GM21576 (cell line): ENCODE measurements around the gene DBNL.

ENCODE experiments used
- ATAC-seq: cut with Tn5 transposase; IDR thresholded peaks from one replicate; pipeline ENCODE4 v1.9.1; 2021; ENCODE audit warnings: mild to moderate bottlenecking, moderate library complexity; ENCODE audit not compliant: unreplicated experiment

DBNL gene

DNA sequence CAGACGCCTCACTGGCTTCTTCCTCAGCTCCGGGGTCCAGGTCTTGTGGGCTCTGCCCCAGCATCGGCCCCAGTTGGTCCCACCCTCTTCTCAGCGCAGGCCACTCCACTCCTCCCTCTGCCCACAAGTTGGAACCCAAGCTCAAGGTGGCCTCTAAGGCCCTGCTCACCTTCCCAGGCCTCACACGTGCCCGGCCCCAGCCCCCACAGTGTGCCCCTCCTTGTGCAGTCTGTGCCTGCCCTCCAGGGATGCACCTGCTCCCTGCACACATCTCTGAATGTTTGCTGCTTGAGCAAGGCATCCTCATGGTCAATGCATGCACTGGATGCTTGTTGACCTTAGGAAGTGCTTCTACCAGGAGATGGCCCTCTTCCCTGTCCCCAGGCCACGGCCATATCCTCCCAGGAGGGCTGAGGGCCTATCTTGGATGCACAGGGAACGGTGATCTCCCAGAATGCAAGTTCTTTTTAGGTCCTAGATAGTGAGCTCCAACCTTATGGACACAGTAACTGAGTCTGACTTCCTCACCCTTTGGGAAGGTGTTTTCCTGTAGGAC, 51.9 kb downstream of the DBNL start:
- no peak for ATAC-seq

- peak; percentile 80 for ATAC-seq
Measured at GRCh38 chr7:44097064-44097932, 52.8 kb downstream of the DBNL start.

DNA sequence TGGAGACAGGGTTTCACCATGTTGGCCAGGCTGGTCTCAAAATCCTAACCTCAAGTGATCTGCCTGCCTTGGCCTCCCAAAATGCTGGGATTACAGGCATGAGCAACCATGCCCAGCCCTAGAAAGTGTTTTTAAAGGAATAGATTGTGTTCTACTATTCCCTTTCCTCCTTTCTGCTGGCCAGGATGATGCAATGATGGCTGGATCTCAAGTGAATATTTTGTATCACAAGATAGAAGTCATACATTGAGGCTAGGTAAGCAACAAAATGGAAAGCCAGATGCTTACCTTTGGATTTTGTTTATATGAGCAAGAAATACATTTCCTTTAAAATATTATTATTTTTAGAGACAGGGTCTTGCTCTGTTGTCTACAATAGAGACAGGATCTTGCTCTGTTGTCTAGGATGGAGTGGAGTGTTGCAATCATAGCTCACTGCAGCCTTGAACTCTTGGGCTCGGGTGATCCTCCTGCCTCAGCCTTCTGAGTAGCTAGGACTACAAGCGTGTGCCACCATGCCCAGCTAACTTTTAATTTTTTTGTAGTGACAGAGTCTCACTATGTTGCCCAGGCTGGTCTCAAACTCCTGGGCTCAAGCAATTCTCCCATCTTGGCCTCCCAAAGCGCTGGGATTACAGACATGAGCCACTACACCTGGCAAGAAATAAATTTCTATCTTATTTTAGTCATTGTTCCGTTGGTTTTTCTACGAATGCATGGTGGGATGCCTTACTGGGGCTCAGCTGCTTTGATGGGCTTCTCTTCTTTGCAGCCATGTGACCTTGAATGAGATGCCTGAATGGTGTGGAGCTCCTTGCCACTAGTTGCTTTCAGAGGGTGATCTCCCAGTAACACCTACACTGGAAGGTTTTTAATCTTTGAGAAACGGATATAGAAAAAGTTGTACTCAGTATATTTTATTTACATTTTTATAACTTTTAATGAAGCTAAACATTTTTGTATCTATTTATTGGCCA, 53.9 kb downstream of the DBNL start:
- ATAC-seq, result no peak

DNA sequence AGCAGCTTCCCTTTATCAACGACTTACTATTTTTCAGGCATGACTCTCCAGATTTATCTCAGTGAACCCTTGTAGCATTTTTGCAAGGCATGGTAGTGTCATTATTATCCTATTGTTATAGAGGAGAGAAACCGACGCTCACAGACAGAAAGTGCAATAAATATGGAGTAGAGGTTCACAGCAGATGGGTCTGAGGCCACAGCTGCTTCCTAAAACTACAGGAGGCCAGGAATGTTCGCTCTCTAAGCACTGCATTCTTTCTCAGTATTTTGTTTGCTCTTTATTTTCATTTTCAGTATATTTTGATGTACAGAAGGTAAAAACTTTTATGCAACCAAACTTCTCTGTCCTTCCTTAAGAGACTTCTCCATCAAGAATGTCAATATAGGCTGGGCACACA, 55.2 kb downstream of the DBNL start:
- no peak for ATAC-seq

DNA sequence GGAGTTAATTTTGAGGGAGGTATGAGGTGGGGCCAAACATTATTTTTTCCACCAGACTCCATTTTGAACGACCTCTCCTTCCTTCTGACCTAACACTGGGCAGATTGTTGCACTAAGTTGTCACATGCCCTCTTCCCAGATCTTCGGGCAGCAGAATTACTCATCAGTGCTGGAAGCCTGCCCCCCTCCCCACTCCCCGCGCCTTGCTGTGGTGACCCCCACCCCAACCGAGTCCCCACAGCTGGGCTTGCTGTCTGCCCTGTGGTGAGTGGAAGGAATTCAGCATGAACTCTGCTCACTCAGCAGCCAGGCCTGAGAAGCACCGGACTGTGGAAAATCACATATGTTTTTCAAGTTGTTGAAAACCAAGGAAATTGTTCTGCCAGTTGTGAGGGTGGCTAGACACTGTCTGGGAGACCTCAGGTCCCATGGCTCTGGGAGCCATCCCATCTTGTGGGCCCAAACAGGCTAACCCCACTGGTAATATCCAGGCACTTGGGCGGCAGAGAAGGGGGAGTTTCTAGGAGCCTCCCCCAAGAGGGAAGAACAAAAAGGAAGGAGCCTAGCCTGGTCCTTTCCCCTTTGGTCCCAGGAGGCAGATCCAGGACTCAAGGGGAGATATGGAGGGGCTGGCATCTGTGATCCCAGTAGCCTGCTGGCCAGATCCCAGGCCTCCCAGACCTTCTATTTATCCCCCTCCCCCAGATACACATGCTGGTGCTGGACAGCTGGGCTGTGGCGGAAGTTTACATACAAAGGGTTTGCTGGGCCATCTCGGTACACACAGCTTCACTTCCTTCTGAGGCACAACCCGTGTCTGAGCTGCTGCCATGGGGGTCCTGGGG, 56.2 kb downstream of the DBNL start:
- ATAC-seq, result no peak

DNA sequence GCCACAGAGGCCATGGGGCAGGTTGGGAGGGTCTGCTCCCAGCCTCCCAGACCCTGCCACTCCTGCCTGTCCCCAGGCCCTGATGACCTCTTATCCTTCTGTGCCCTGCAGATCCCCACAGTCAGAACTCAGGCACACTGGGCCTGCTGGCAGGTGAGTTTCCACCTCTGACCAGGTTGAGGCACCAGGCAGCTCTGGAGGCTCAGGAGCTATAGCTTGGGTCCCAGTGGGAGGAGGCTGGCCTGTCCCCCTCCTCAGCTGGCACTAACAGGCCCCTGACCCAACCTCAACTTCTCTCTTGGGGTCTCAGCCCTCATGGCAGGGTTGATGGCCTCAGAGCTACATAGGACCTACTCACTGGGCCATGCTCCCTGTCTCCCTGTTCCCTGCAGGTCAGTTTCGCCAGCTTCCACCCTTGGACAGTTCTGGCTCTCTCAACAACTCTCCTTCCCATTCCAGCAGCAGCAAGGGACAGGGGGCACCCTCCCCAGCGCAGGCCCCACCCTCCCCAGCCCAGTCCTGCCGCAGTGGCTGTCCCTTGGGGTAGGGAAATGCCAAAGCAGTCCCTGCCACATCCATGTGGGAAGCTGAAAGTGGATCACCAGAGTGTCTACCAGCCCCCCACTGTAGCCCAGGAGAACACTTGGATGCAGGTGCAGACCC, 56.9 kb downstream of the DBNL start:
- ATAC-seq, result no peak

- no peak for ATAC-seq
Measured at GRCh38 chr7:44101966-44102845, 57.7 kb downstream of the DBNL start.

DNA sequence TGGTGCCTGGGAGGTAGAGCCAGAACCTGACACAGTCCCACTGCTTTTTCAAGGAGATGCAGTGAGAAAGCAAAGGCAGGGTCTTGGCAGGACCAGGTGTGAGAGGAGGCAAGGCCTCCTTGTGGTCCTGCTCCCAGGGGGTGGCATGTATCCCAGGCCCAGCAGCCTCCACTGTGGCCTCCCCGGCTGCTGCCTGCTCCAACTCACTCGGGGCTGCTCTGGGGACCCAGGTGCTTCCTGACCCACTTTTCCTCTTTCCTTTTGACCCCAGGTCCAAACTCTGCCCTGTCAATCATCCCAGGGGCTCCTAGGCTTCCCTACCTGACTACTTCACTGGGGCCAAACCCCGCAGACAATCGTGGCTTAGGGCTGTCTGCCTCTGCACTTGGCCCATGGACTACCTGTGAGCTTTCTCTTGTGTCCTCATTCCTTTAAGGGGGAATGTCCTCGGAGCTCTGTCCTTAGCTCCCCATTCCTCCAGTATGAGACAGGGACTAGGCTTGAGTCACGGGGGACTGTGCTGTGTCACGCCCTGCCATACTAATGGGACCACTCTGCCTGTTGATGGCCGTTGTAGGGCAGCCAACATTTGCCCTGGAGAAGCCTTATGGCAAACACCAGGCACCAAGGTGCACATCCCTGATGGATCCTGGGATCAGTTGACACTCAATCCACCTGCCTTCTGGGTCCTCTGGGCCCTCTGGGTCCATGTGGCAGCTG, 58.5 kb downstream of the DBNL start:
- no peak for ATAC-seq

GRCh38 chr7:44103566-44103922, 59.0 kb downstream of the DBNL start:
- ATAC-seq, result no peak

GRCh38 chr7:44103923-44104859, 59.7 kb downstream of the DBNL start, which contains the start of gene AEBP1:
AEBP1 (plus strand) TSS chr7:44104345; CDS start chr7:44104666, 321 bp downstream.
- no peak for ATAC-seq

DNA sequence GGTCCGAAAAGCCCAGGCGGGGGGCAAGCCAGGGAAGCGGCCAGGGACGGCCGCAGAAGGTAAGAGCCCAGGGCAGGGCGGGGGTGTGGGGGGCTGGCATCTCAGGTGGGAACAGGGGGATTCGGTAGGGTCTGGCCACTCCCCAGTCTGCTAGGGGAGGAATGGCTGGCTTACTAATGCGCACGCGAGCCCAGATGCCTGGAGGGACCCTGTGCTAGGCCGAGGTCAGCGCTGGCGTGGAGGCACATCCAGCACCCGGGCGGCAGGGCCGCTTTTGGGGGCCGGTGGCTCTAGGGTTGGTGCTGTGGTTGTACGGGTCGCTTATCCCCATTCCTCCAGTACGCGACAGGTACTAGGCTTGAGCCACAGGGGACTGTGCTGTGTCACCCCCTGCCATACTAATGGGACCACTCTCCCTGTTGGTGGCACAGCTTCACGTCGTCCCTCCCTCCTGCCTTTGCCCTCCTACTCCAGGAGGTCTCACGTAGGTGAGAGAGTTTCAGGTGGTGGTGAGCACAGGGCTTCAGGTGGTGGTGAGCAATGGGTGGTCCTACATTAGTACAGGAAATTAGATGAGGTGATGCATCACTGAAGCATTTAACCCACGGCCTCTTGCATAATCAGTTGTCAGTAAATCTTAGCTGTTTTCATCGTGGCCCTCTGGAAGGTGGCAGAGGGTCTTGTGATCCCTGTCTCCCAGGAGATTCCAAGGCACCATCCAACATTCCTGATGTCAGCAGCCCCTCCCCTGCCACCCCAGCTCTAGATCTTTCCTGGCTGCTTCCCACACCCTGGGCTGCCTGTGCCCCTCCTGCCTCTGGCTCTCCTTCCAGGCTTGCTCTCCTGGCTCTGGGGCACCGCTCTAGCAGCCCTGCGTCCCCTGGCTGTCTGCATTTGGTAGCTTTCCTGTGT, 60.6 kb downstream of the DBNL start:
- no peak for ATAC-seq

DNA sequence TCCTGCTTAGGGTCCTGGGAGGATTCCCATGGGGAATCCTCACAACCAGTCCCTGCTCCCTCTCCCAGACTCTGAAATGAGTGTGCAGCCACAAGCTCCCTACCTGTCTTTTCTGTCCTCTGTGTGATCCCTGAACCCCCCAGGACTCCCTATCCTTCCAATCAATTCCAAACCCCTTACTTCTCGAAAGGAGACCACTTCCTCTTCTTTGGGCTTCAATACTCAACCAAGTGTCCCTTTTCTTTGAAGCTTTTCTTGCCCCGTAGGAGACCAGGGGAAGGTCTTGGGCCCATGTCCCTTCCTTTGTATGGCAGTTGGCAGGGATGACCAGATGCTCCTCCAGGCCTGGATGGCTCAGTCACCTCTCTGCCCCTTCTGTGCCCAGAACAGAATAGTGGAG, 61.3 kb downstream of the DBNL start:
- no peak for ATAC-seq

DNA sequence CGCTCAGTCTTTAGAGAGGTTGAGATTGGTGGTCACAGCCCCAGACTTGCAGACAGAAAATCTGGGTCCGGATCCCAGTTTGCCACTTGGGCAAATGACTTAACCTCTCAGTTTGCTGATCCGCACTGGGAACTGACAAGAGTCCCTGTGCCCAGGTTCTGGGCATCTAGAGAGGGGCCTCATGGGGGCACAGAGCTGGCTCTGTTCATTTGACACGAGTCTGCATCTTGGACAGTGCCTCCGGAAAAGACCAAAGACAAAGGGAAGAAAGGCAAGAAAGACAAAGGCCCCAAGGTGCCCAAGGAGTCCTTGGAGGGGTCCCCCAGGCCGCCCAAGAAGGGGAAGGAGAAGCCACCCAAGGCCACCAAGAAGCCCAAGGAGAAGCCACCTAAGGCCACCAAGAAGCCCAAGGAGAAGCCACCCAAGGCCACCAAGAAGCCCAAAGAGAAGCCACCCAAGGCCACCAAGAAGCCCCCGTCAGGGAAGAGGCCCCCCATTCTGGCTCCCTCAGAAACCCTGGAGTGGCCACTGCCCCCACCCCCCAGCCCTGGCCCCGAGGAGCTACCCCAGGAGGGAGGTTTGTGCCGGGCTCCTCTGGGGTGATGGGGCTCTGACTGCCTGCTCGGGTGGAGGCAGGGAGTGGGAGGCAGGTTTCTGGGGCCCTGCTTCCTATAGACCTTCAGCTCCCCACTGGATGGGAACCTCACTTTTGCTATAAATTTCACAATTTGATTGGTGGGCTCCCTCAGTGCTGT, 62.0 kb downstream of the DBNL start:
- no peak for ATAC-seq

DNA sequence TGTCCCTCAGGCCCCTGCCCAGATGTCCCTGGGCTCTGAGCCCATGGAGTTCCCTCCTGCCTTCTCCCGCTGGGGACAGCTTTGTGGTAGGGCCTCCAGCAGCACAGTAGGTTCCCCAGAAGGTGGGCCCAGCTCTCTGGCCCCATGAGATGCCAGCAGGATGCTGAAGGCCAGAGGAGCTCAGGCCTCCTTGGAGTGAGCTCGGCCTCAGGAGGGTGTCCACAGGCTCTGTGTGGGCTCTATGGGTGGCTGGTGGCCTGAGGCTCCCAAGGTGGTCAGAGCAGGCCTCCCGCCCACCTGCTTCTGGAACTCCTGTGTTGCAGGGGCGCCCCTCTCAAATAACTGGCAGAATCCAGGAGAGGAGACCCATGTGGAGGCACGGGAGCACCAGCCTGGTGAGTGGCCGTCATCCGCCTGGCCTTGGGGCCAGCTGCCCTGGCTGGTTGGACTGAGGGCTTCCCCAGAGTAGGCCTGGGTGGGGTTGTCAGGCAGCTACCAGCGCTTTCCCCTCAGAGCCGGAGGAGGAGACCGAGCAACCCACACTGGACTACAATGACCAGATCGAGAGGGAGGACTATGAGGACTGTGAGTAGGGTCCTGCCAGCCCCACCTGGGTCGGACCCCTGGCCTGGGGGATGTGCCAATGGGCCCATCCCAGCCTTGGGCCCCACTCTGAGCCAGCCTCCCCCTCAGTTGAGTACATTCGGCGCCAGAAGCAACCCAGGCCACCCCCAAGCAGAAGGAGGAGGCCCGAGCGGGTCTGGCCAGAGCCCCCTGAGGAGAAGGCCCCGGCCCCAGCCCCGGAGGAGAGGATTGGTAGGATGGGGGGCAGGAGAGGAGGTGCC, 62.8 kb downstream of the DBNL start:
- ATAC-seq, result no peak
